Progenitor cell of endocrine pancreas (in vitro differentiated cells): ENCODE measurements around the gene MIF. TPM values are rescaled to one million over a fixed set of nuclear protein-coding genes. Genes with fewer than 3 reads are reported as not detected.
"Not testable (repeated sequence)": the region's sequence is repeated elsewhere in the genome, so short reads cannot be mapped to it uniquely, and the experiment has no call there.

Experiments used
- DNase-seq: peaks from one replicate; pipeline ENCODE4 v3.0.0; 2021; ENCODE audit warnings: low spot score; ENCODE audit not compliant: unreplicated experiment
- H3K27ac Mint-ChIP-seq: 2 replicates; pipeline ENCODE4 v1.8.0; 2021; ENCODE audit warnings: mild to moderate bottlenecking, moderate library complexity, mixed read lengths
- H3K27me3 Mint-ChIP-seq: 2 replicates; pipeline ENCODE4 v1.8.0; 2021; ENCODE audit warnings: mixed read lengths
- H3K36me3 Mint-ChIP-seq: 2 replicates; pipeline ENCODE4 v1.8.0; 2022; ENCODE audit warnings: mixed read lengths; ENCODE audit not compliant: insufficient read depth
- H3K4me1 Mint-ChIP-seq: 2 replicates; pipeline ENCODE4 v1.8.0; 2021; ENCODE audit warnings: low read depth, mixed read lengths
- H3K4me3 Mint-ChIP-seq: 2 replicates; pipeline ENCODE4 v1.8.0; 2021; ENCODE audit warnings: low read depth, mild to moderate bottlenecking, moderate library complexity, mixed read lengths
- H3K9me3 Mint-ChIP-seq: 2 replicates; pipeline ENCODE4 v1.8.0; 2021; ENCODE audit warnings: low read depth, mixed read lengths
- CTCF ChIP-seq: fragments of 200-600 bp; sonication (generic); IDR thresholded peaks from one replicate; pipeline ENCODE4 v1.5.0; 2021; ENCODE audit warnings: antibody characterized with exemption, mild to moderate bottlenecking; ENCODE audit not compliant: unreplicated experiment
- total RNA-seq: library from RNA; stranded (reverse); gene quantifications from 2 replicates; pipeline ENCODE4 v1.2.1, GENCODE V29; 2021

MIF gene
- total RNA-seq, 1 donor from 2014 or later: 562 TPM

- no peaks in the 10 kb centered on the region for H3K27me3 Mint-ChIP-seq
- H3K36me3 Mint-ChIP-seq: peaks cover 8% of the 10 kb centered on the region
- peak overlapping the region; percentile 35 for H3K27ac Mint-ChIP-seq
- peaks cover 8% of the 10 kb centered on the region for H3K9me3 Mint-ChIP-seq
- peaks cover 20% of the 10 kb centered on the region for H3K4me1 Mint-ChIP-seq
- no peak for DNase-seq
- no peak overlapping the region for H3K4me3 Mint-ChIP-seq
- TF ChIP-seq CTCF: no peak
These were observed 10.5 kb downstream of the MIF start for GRCh38 chr22:23904573-23905254.

- no peak for DNase-seq
- peak overlapping the region; percentile 36 for H3K27ac Mint-ChIP-seq
- H3K9me3 Mint-ChIP-seq: no peaks in the 10 kb centered on the region
- no peak for TF ChIP-seq CTCF
- H3K27me3 Mint-ChIP-seq: no peaks in the 10 kb centered on the region
- H3K4me3 Mint-ChIP-seq: no peak overlapping the region
- peaks cover 28% of the 10 kb centered on the region for H3K4me1 Mint-ChIP-seq
- no peaks in the 10 kb centered on the region for H3K36me3 Mint-ChIP-seq
These were observed 12.5 kb downstream of the MIF start for GRCh38 chr22:23906641-23907040.

GRCh38 chr22:23907423-23907822 lies 13.2 kb downstream of the MIF start:
- H3K27me3 Mint-ChIP-seq, H3K27ac Mint-ChIP-seq, H3K9me3 Mint-ChIP-seq, H3K36me3 Mint-ChIP-seq, H3K4me3 Mint-ChIP-seq, DNase-seq: not testable (repeated sequence)
- H3K4me1 Mint-ChIP-seq: peaks cover 28% of the 10 kb centered on the region

- H3K4me1 Mint-ChIP-seq: peaks cover 35% of the 10 kb centered on the region
- H3K36me3 Mint-ChIP-seq: peaks cover 1% of the 10 kb centered on the region
- H3K27ac Mint-ChIP-seq: peak overlapping the region; percentile 60
- TF ChIP-seq CTCF: no peak
- H3K9me3 Mint-ChIP-seq: no peaks in the 10 kb centered on the region
- no peaks in the 10 kb centered on the region for H3K27me3 Mint-ChIP-seq
- H3K4me3 Mint-ChIP-seq: no peak overlapping the region
- no peak for DNase-seq
These were observed 14.5 kb downstream of the MIF start for GRCh38 chr22:23908587-23909205.

- Mint-ChIP-seq H3K27me3 (no peaks in the 10 kb centered on the region), H3K9me3 (no peaks in the 10 kb centered on the region), H3K27ac (no peak overlapping the region), H3K36me3 (peaks cover 1% of the 10 kb centered on the region), H3K4me3 (no peak overlapping the region), H3K4me1 (peaks cover 29% of the 10 kb centered on the region)
- TF ChIP-seq CTCF: no peak
- DNase-seq: no peak
These were observed 15.2 kb downstream of the MIF start for GRCh38 chr22:23909296-23909898.
